Measurements from ENCODE around the gene ZNF280C.

DNA sequence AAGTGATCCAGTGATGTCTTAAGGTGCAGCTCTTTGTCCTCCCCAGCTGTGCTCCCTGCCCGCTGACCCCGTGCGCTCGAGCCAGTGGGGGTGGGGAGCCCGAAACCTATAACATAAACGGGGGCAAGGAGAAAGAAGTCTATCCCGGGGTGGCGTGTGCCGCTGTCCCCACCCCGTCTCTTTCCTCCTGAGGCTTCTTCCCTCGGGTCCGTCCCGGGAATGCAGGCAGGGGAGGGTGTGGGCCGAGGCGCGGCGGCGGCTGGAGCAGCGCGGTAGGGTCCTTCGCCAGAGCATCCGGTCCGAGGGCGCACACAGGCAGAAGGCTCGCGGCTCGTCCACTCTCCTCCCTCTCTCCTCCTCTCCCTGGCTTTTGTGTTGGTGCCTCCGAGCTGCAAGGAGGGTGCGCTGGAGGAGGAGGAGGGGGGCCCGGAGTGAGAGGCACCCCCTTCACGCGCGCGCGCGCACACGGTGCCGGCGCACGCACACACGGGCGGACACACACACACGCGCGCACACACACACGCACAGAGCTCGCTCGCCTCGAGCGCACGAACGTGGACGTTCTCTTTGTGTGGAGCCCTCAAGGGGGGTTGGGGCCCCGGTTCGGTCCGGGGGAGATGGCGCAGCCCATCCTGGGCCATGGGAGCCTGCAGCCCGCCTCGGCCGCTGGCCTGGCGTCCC is 97.1 kb downstream of the ZNF280C start, which contains the start of gene RAB33A:
- TF ChIP-seq CTCF (conservative IDR thresholded peaks at IDR 0.05): no peak
- no peak for TF ChIP-seq ZFX (IDR thresholded peaks at IDR 0.05)
